ENCODE results near the gene UNC5A.

DNA sequence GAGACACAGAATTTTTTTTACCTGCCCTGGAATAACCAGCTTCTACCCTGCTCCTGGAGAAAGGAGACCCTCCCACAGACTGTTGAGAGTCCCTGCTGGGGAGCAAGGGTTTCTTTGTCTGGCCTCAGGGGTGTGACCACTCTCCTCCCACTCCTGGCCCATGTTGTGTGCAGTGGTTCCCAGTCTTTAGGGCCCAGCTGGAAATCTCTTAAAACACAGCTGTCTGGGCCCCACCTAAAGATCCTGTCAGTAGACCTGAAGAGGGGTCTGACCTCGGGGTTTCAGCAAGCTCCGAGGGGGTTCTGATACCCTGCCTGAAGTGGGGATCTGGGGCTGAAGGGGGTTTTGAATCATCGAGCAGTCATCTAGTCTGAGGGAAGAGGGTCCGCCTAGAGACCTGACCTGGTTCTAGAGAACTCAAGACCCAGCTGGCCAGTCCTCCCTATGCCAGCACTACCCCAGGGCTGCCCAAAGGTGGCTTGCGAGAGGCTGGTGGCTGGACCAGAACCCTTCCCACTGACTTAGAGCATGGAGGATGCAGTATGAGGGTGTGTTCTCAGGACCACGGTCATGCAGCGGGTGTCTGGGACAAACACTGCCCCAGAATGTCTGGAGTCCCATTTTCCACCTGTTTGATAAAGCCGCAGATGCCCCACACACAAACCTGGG, 8.1 kb upstream of the UNC5A start:
- no peak for TF ChIP-seq POLR2A (IDR thresholded peaks at IDR 0.05; ENCODE audit: borderline replicate concordance, extremely low read depth, insufficient read depth, insufficient read length)
- no peak for TF ChIP-seq POLR2AphosphoS5 (IDR thresholded peaks at IDR 0.05; ENCODE audit: low read depth, low read length)
- no peak for TF ChIP-seq CTCF (IDR thresholded peaks at IDR 0.05 in 2 of 3, conservative IDR thresholded peaks at IDR 0.05 in 1 of 3; ENCODE audit: borderline replicate concordance in 1 of 3, insufficient read depth in 1 of 3, low read depth in 2 of 3, low read length in 2 of 3)
- no peak for TF ChIP-seq CBX3 (IDR thresholded peaks at IDR 0.05; ENCODE audit: low read depth)
- TF ChIP-seq, protein P1, sequence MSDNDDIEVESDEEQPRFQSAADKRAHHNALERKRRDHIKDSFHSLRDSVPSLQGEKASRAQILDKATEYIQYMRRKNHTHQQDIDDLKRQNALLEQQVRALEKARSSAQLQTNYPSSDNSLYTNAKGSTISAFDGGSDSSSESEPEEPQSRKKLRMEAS (IDR thresholded peaks at IDR 0.05): no peak
